ENCODE measurements around the gene SLC38A7.

Gene SLC38A7

DNA sequence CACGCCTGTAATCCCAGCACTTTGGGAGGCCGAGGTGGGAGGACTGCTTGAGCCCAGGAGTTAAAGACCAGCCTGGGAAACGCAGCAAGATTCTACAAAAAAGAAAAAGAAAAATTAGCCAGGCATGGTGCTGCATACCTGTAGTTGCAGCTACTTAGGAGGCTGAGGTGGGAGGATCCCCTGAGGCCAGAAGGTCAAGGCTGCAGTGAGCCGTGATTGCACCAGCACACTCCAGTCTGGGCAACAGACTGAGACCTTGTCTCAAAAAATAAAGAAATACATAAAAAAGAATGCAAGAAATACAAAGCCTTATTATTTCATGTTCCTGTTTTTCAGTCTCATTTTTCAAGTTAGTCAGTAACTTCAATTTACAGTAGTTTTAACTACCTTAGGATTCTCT, 49.1 kb downstream of the SLC38A7 start:
- DNase-seq = no peak

- DNase-seq = no peak
These were observed 50.2 kb downstream of the SLC38A7 start for GRCh38 chr16:58634265-58634802.

- peak; percentile 100 for DNase-seq
These were observed 54.6 kb downstream of the SLC38A7 start, which contains the start of gene CNOT1 for GRCh38 chr16:58629733-58630640. Gene CNOT1 (minus strand): TSS chr16:58629826. CDS start chr16:58599337, 30,489 bp downstream.

DNA sequence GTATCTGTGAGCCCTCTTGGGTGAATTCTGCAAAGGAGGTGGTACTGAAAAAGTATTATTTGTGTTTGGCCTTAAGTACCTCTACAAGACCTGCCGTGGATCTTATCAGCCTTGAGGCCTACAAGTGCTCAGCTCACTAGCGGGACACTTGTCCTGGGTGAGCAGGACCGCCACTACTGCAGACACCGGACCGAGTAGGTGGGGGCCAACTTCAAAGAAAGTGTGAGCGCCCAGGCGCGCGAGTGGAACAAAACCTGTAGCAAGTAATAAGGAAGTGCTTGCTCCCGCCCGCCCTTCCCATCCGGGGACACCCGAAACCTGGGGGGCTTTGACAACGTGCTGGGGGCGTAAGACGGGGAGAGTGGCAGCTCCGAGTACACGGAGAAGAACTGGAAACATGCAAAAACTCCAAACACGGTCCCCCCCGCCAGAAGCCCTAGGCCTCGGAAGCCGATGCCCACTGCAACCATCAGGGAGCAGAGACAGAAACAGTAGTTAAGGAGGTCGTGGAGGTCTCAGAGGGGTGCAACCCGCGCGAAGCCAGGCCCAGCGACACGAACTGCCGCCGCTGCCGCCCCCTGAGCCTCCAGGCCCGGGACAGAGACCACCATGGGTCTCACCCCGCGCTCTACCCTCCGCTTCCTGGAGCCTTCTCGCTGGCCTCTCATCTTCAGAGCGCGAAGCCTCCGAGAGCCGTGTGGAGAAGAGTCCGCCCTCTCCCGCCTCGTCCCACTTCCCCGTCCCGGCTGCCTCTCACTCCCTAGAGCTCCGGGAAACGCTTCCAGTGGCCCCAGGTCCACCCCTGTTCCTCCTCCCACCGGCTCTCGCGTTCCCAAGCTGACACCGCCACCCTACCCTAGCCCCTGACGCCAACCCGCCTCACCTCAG, 55.5 kb downstream of the SLC38A7 start:
- no peak for DNase-seq

- DNase-seq = no peak
These were observed 60.4 kb downstream of the SLC38A7 start for GRCh38 chr16:58624209-58624608.

DNA sequence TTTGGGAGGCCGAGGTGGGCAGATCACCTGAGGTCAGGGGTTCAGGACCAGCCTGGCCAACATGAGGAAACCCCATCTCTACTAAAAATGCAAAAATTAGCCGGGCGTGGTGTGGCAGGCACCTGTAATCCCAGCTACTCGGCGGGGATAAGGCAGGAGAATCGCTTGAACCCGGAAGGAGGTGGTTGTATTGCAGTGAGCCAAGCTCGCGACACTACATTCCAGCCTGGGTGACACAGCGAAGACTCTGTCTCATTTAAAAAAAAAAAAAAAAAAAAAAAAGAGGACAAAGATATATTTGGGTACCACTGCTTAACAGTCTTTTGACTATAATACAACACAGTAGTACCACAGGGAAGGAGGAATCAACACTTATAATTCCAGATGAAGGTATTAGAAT, 64.2 kb downstream of the SLC38A7 start:
- no peak for DNase-seq

- peak; percentile 61 for DNase-seq
These were observed 69.3 kb downstream of the SLC38A7 start for GRCh38 chr16:58615280-58615679.
